K562 (cell line): ENCODE data around the gene RAB6B.

Source experiments
- ZNF77 ChIP-seq: fragments of 250-450 bp; sonication (Bioruptor Pico); IDR thresholded peaks from 2 replicates; pipeline ENCODE4 v1.5.0; 2020
- TF ChIP-seq, protein P1 (sequence below): fragments of 450-650 bp; IDR thresholded peaks from 2 replicates; pipeline ENCODE4 v1.6.1; 2018; ENCODE audit not compliant: partially characterized antibody

GRCh38 chr3:133779626-133780203 lies 116.0 kb downstream of the RAB6B start:
- no peak for TF ChIP-seq ZNF77 (CRISPR knock-in tag)
- TF ChIP-seq, protein P1, sequence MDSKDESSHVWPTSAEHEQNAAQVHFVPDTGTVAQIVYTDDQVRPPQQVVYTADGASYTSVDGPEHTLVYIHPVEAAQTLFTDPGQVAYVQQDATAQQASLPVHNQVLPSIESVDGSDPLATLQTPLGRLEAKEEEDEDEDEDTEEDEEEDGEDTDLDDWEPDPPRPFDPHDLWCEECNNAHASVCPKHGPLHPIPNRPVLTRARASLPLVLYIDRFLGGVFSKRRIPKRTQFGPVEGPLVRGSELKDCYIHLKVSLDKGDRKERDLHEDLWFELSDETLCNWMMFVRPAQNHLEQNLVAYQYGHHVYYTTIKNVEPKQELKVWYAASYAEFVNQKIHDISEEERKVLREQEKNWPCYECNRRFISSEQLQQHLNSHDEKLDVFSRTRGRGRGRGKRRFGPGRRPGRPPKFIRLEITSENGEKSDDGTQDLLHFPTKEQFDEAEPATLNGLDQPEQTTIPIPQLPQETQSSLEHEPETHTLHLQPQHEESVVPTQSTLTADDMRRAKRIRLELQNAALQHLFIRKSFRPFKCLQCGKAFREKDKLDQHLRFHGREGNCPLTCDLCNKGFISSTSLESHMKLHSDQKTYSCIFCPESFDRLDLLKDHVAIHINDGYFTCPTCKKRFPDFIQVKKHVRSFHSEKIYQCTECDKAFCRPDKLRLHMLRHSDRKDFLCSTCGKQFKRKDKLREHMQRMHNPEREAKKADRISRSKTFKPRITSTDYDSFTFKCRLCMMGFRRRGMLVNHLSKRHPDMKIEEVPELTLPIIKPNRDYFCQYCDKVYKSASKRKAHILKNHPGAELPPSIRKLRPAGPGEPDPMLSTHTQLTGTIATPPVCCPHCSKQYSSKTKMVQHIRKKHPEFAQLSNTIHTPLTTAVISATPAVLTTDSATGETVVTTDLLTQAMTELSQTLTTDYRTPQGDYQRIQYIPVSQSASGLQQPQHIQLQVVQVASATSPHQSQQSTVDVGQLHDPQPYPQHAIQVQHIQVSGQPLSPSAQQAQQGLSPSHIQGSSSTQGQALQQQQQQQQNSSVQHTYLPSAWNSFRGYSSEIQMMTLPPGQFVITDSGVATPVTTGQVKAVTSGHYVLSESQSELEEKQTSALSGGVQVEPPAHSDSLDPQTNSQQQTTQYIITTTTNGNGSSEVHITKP, result no peak
